SK-N-SH (cell line): ENCODE results near the gene NSD1. TPM values are rescaled to one million over a fixed set of nuclear protein-coding genes. Genes with fewer than 3 reads are reported as not detected.

ENCODE experiments used
- CTCF ChIA-PET: fragments of 300-600, 350-600 bp; formaldehyde crosslinking; extraction: SDS; loops from one replicate; lab custom pipeline; 2021; lab: Yijun Ruan, JAX
- POLR2A ChIA-PET: fragments of 350-600 bp; sonication (Branson Sonifier 250); formaldehyde crosslinking; extraction: SDS; loops from one replicate; lab custom pipeline; 2020; ENCODE audit warnings: antibody characterized with exemption, inconsistent platforms; lab: Yijun Ruan, JAX
- DNase-seq: peaks from one replicate; pipeline ENCODE4 v3.0.0; 2012
- H2AFZ ChIP-seq: fragments of 200-600 bp; sonication (generic); 2 replicates; pipeline ENCODE4 v1.8.1; 2016; ENCODE audit warnings: antibody characterized with exemption, mild to moderate bottlenecking, low read depth
- H3F3A ChIP-seq: fragments of 200-600 bp; sonication (generic); replicated peaks from 2 replicates; pipeline ENCODE3; 2016; ENCODE audit warnings: antibody characterized with exemption, mild to moderate bottlenecking; ENCODE audit not compliant: insufficient read depth
- H3K27ac ChIP-seq, 2 experiments: fragments of 200-500 bp in 1 of 2; fragments of 200-600 bp in 1 of 2; sonication (Bioruptor generic) in 1 of 2; sonication (generic), shearing (Covaris generic) in 1 of 2; 2 replicates each; pipeline versions ENCODE4 v1.5.1 to v1.6.1; 2014 to 2016; ENCODE audit warnings: low read depth in 2 of 2, inconsistent platforms in 1 of 2, low read length in 1 of 2, mild to moderate bottlenecking in 1 of 2, mixed read lengths in 1 of 2
- H3K27me3 ChIP-seq: fragments of 200-600 bp; sonication (generic), shearing (Covaris generic); 2 replicates; pipeline ENCODE4 v1.6.1; 2016; ENCODE audit warnings: mixed run types; ENCODE audit not compliant: insufficient read depth
- H3K36me3 ChIP-seq, 2 experiments: fragments of 200-500 bp in 1 of 2; fragments of 200-600 bp in 1 of 2; sonication (Bioruptor generic) in 1 of 2; sonication (generic) in 1 of 2; replicated peaks in 1 of 2; 2 replicates each; pipeline versions ENCODE3 to v1.5.1; 2014 to 2016; ENCODE audit warnings: low read length in 1 of 2, mild to moderate bottlenecking in 1 of 2; ENCODE audit not compliant: insufficient read depth in 2 of 2, control insufficient read depth in 1 of 2
- H3K4me1 ChIP-seq, 2 experiments: fragments of 200-500 bp in 1 of 2; fragments of 200-600 bp in 1 of 2; sonication (Bioruptor generic) in 1 of 2; sonication (generic), shearing (Covaris generic) in 1 of 2; 2 replicates each; pipeline versions ENCODE4 v1.5.1 to v1.6.1; 2014 to 2016; ENCODE audit warnings: low read depth in 1 of 2, low read length in 1 of 2, mixed run types in 1 of 2; ENCODE audit not compliant: insufficient read depth in 2 of 2, control insufficient read depth in 1 of 2
- H3K4me2 ChIP-seq: fragments of 200-600 bp; sonication (generic), shearing (Covaris generic); 2 replicates; pipeline ENCODE4 v1.6.1; 2017; ENCODE audit warnings: mixed run types
- H3K4me3 ChIP-seq, 2 experiments: fragments of 200-500 bp in 1 of 2; fragments of 200-600 bp in 1 of 2; sonication (Bioruptor generic) in 1 of 2; sonication (generic), shearing (Covaris generic) in 1 of 2; 2 replicates each; pipeline versions ENCODE4 v1.5.1 to v1.8.1; 2014 to 2016; ENCODE audit warnings: low read depth in 2 of 2, inconsistent platforms in 1 of 2, low read length in 1 of 2, mild to moderate bottlenecking in 1 of 2, mixed read lengths in 1 of 2, moderate library complexity in 1 of 2
- H3K79me2 ChIP-seq: fragments of 200-600 bp; sonication (generic); 2 replicates; pipeline ENCODE4 v1.8.1; 2017; ENCODE audit warnings: mild to moderate bottlenecking; ENCODE audit not compliant: insufficient read depth
- H3K9ac ChIP-seq: fragments of 200-600 bp; sonication (generic); 2 replicates; pipeline ENCODE4 v1.6.1; 2017; ENCODE audit warnings: mixed run types
- H3K9me2 ChIP-seq: fragments of 200-600 bp; sonication (generic); 2 replicates; pipeline ENCODE4 v1.6.1; 2017; ENCODE audit warnings: mixed run types
- H3K9me3 ChIP-seq: fragments of 200-600 bp; sonication (generic); 2 replicates; pipeline ENCODE4 v1.6.1; 2017; ENCODE audit warnings: mixed run types, mild to moderate bottlenecking, moderate library complexity
- H4K20me1 ChIP-seq: fragments of 200-600 bp; sonication (generic); 2 replicates; pipeline ENCODE4 v1.6.1; 2017; ENCODE audit warnings: mild to moderate bottlenecking, mixed run types; ENCODE audit not compliant: insufficient read depth
- EP300 ChIP-seq, 2 experiments: IDR thresholded peaks; 2 replicates each; pipeline versions ENCODE4 v1.4.0 to v1.6.1; 2012; ENCODE audit warnings: borderline replicate concordance in 1 of 2, low read depth in 1 of 2, low read length in 1 of 2
- FOXJ3 ChIP-seq: sonication (generic); formaldehyde crosslinking; IDR thresholded peaks from 2 replicates; pipeline ENCODE4 v1.5.1; 2020; ENCODE audit warnings: mild to moderate bottlenecking, missing genetic modification reagents
- FOXM1 ChIP-seq: IDR thresholded peaks from 2 replicates; pipeline ENCODE4 v1.4.0; 2012; ENCODE audit warnings: low read depth, mild to moderate bottlenecking
- MXI1 ChIP-seq: IDR thresholded peaks from 2 replicates; pipeline ENCODE4 v1.6.1; 2012; ENCODE audit warnings: mild to moderate bottlenecking, low read depth, low read length, improper control_type of control experiment
- NFIC ChIP-seq: IDR thresholded peaks from 2 replicates; pipeline ENCODE4 v1.4.0; 2012; ENCODE audit warnings: borderline replicate concordance
- POLR2AphosphoS5 ChIP-seq: IDR thresholded peaks from 2 replicates; pipeline ENCODE4 v1.6.1; 2012; ENCODE audit warnings: low read depth, low read length
- RCOR1 ChIP-seq: fragments of 150-350 bp; IDR thresholded peaks from 2 replicates; pipeline ENCODE4 v1.6.1; 2017; ENCODE audit warnings: antibody characterized with exemption, low read length
- WGBS: methylation state at CpG from one replicate; pipeline ENCODE4 v1.1.6; 2017; ENCODE audit warnings: low lambda C conversion rate; 5-methylcytosine and 5-hydroxymethylcytosine counted together
- polyA plus RNA-seq, 3 experiments: library from polyadenylated mRNA; depleted of rRNA; stranded (reverse); fragments of >200 nt; gene quantifications; 2 replicates each; pipeline ENCODE4 v1.2.3, GENCODE V29; 2012
- TF ChIP-seq, protein P1 (sequence below): fragments of 150-350 bp; IDR thresholded peaks from 2 replicates; pipeline ENCODE4 v1.6.1; 2017; ENCODE audit warnings: antibody characterized with exemption, low read length, low read depth, borderline replicate concordance
- TF ChIP-seq, protein P2 (sequence below): fragments of 200-600 bp; sonication (generic); IDR thresholded peaks from 2 replicates; pipeline ENCODE4 v1.6.1; 2017; ENCODE audit warnings: antibody characterized with exemption, mild to moderate bottlenecking, moderate library complexity

Gene NSD1
- polyA plus RNA-seq, 1 of the 3 experiments (the other 2 are of a cell fraction) = 6.7 TPM

DNA sequence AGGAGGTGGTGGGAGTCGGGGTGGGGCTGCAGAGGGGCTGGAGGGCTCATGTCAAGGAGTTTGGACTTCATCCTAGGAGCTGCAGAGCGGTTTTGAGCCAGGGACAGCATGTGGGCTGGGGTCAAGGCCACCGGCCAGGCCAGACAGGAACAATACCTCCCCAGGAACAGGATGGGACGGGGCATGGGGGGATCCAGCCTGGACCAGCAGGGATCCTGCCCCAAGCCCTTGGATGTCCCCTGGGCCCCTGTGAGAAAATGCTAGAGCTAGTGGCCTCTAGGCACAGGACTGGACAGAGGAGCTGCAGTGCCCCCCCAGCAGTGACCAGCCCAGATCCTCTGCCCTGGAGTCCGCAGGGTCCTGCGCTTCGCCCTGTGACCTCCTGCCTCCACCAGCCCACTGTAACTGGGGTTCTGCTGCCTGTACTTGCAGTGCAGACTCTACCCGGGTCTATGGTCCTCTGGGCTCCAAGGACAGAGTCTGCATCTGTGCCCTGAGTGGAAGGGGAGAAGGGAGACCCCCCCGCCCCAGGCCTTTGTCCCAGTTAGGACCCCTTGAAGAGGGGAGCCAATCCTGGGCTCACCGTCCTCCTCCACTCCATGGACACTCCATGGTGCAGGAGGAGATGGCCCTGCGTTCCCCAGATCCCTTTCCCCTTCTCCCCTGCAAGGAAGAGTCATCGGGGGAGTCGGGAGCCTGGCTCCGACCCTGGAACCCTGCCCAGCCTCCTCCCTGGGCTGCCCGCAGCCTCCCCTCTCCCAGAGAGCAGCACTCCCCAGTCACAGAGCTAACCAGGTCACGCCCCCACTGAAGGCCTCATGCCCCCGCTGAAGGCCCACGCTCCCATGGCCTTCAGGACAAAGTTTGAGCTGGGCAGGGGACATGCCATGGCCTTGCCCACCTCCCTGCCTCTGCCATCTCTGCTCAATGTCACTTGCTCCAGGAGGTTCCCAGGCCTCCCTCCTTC, 181.1 kb downstream of the NSD1 start:
- Histone ChIP-seq H3K27ac (no peak overlapping the region), H2AFZ (no peak overlapping the region), H3K9me2 (no peaks in the 10 kb centered on the region), H3K4me1 (peaks cover 4 to 25% of the 10 kb centered on the region in 2 experiments; a peak in 1 of 4 replicates), H3K27me3 (no peaks in the 10 kb centered on the region), H3F3A (peaks cover 11% of the 10 kb centered on the region), H3K79me2 (peaks cover 20% of the 10 kb centered on the region), H3K9ac (no peak overlapping the region), H3K4me3 (no peak overlapping the region), H4K20me1 (peaks cover 10% of the 10 kb centered on the region; the same call in 1 of the 2 replicates), H3K4me2 (no peak overlapping the region), H3K9me3 (no peaks in the 10 kb centered on the region), H3K36me3 (peaks cover 0 to 4% of the 10 kb centered on the region in 2 experiments)
- ChIA-PET POLR2A (no interaction called here), CTCF (interaction anchor here (2.0 to 4.0 kb wide), 2 partner anchors 89 to 187 kb away, joined by 6 to 18 read pairs; no protein-coding TSS in a partner anchor)
- WGBS = 98% methylated on average over 11 of the region's 18 CpGs
- DNase-seq = no peak
- TF ChIP-seq POLR2AphosphoS5 (no peak), FOXM1 (no peak), EP300 (IDR thresholded peaks at IDR 0.05; ENCODE audit: borderline replicate concordance in 1 of 2, low read depth in 1 of 2, low read length in 1 of 2) (no peak), NFIC (no peak)
- TF ChIP-seq, protein P1, sequence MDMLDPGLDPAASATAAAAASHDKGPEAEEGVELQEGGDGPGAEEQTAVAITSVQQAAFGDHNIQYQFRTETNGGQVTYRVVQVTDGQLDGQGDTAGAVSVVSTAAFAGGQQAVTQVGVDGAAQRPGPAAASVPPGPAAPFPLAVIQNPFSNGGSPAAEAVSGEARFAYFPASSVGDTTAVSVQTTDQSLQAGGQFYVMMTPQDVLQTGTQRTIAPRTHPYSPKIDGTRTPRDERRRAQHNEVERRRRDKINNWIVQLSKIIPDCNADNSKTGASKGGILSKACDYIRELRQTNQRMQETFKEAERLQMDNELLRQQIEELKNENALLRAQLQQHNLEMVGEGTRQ = no peak

DNA sequence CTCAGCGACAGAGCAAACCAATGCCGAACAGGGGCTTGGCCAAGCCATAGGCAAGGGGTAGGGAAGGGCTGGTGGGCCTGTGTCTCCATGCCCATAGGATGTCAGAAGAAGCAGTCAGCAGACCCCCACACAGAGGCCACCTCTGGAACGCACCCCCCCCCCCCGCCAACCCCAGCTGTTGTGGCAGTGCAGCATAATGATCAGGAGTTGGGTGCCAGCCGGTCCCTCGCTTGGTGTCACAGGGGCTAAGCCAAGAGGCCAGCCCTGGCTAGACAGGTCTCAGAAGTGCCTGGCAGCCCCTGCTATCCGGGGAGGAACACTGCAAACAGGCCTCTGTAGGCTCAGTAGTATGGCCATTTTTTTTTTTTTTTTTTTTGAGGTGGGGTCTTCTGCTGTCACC, 181.8 kb downstream of the NSD1 start:
- Histone ChIP-seq H3K9me2 (no peaks in the 10 kb centered on the region), H3K4me2 (no peak overlapping the region), H3K9me3 (no peaks in the 10 kb centered on the region), H2AFZ (no peak overlapping the region), H3K9ac (no peak overlapping the region), H3K27me3 (no peaks in the 10 kb centered on the region), H4K20me1 (peaks cover 3% of the 10 kb centered on the region; the same call in 1 of the 2 replicates), H3K4me1 (peaks cover 4 to 19% of the 10 kb centered on the region in 2 experiments; a peak in 1 of 4 replicates), H3K79me2 (peaks cover 13% of the 10 kb centered on the region), H3K36me3 (peaks cover 0 to 4% of the 10 kb centered on the region in 2 experiments), H3K4me3 (no peak overlapping the region), H3K27ac (no peak overlapping the region), H3F3A (peaks cover 9% of the 10 kb centered on the region)
- no peak for DNase-seq
- 94% methylated on average over 5 of the region's 7 CpGs for WGBS
- TF ChIP-seq, protein P2, sequence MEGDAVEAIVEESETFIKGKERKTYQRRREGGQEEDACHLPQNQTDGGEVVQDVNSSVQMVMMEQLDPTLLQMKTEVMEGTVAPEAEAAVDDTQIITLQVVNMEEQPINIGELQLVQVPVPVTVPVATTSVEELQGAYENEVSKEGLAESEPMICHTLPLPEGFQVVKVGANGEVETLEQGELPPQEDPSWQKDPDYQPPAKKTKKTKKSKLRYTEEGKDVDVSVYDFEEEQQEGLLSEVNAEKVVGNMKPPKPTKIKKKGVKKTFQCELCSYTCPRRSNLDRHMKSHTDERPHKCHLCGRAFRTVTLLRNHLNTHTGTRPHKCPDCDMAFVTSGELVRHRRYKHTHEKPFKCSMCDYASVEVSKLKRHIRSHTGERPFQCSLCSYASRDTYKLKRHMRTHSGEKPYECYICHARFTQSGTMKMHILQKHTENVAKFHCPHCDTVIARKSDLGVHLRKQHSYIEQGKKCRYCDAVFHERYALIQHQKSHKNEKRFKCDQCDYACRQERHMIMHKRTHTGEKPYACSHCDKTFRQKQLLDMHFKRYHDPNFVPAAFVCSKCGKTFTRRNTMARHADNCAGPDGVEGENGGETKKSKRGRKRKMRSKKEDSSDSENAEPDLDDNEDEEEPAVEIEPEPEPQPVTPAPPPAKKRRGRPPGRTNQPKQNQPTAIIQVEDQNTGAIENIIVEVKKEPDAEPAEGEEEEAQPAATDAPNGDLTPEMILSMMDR = no peak
- TF ChIP-seq RCOR1 (no peak), MXI1 (no peak), FOXJ3 (no peak)
- ChIA-PET POLR2A (no interaction called here), CTCF (interaction anchor here (1.6 to 4.0 kb wide), 4 partner anchors 33 to 186 kb away, joined by 4 to 18 read pairs (median 6); no protein-coding TSS in a partner anchor)
